Measurements from ENCODE around the gene PCSK2.

Gene PCSK2

GRCh38 chr20:17520583-17520982 is 293.7 kb downstream of the PCSK2 start:
- H3K9me2 ChIP-seq (replicated peaks; ENCODE audit: insufficient read depth, low read length), result no peaks in the 10 kb centered on the region
- H3K4me1 ChIP-seq (ENCODE audit: low read length), result no peaks in the 10 kb centered on the region
- no peaks in the 10 kb centered on the region for H3K79me2 ChIP-seq (ENCODE audit: low read length)
- no peaks in the 10 kb centered on the region for H3K27me3 ChIP-seq (replicated peaks; ENCODE audit: insufficient read depth, low read length)
- H3K9ac ChIP-seq (ENCODE audit: low read length), result no peak overlapping the region
- no peaks in the 10 kb centered on the region for H4K20me1 ChIP-seq (ENCODE audit: insufficient read depth, low read length)
- no peak overlapping the region for H3K27ac ChIP-seq (ENCODE audit: low read length)
- no peak overlapping the region for H3K4me3 ChIP-seq (ENCODE audit: low read length)
- H3F3A ChIP-seq (ENCODE audit: insufficient read depth, low read length), result no peaks in the 10 kb centered on the region
- no peaks in the 10 kb centered on the region for H3K36me3 ChIP-seq (replicated peaks; ENCODE audit: insufficient read depth, low read length)
- H3K9me3 ChIP-seq (replicated peaks; ENCODE audit: insufficient read depth, low read length), result no peaks in the 10 kb centered on the region
- TF ChIP-seq EZH2phosphoT487 (IDR thresholded peaks at IDR 0.05; ENCODE audit: low read length) (no peak), EZH2 (optimal IDR thresholded peaks at IDR 0.05; ENCODE audit: low read depth, low read length) (no peak), CTCF (IDR thresholded peaks at IDR 0.05; ENCODE audit: low read length) (no peak)
- no peak for DNase-seq
- H2AFZ ChIP-seq (ENCODE audit: low read length), result no peak overlapping the region
- no peak overlapping the region for H3K4me2 ChIP-seq (ENCODE audit: low read depth, low read length)

- H3K9me2 ChIP-seq (replicated peaks; ENCODE audit: insufficient read depth, low read length), result no peaks in the 10 kb centered on the region
- H3K36me3 ChIP-seq (replicated peaks; ENCODE audit: insufficient read depth, low read length), result no peaks in the 10 kb centered on the region
- no peaks in the 10 kb centered on the region for H3K27me3 ChIP-seq (replicated peaks; ENCODE audit: insufficient read depth, low read length)
- H3K27ac ChIP-seq (ENCODE audit: low read length), result no peak overlapping the region
- no peak overlapping the region for H2AFZ ChIP-seq (ENCODE audit: low read length)
- no peak for TF ChIP-seq EZH2 (optimal IDR thresholded peaks at IDR 0.05; ENCODE audit: low read depth, low read length)
- TF ChIP-seq CTCF (IDR thresholded peaks at IDR 0.05; ENCODE audit: low read length), result no peak
- no peak for TF ChIP-seq EZH2phosphoT487 (IDR thresholded peaks at IDR 0.05; ENCODE audit: low read length)
- H3K4me3 ChIP-seq (ENCODE audit: low read length), result no peak overlapping the region
- DNase-seq, result no peak
- H3K4me2 ChIP-seq (ENCODE audit: low read depth, low read length), result no peak overlapping the region
- no peaks in the 10 kb centered on the region for H4K20me1 ChIP-seq (ENCODE audit: insufficient read depth, low read length)
- no peaks in the 10 kb centered on the region for H3K9me3 ChIP-seq (replicated peaks; ENCODE audit: insufficient read depth, low read length)
- H3F3A ChIP-seq (ENCODE audit: insufficient read depth, low read length), result no peaks in the 10 kb centered on the region
- no peaks in the 10 kb centered on the region for H3K4me1 ChIP-seq (ENCODE audit: low read length)
- no peaks in the 10 kb centered on the region for H3K79me2 ChIP-seq (ENCODE audit: low read length)
- no peak overlapping the region for H3K9ac ChIP-seq (ENCODE audit: low read length)
Measured at GRCh38 chr20:17522528-17522927, 295.7 kb downstream of the PCSK2 start.

- Histone ChIP-seq H3K9me3 (replicated peaks; ENCODE audit: insufficient read depth, low read length) (no peaks in the 10 kb centered on the region), H3K27ac (ENCODE audit: low read length) (no peak overlapping the region), H3K27me3 (replicated peaks; ENCODE audit: insufficient read depth, low read length) (no peaks in the 10 kb centered on the region), H3K9ac (ENCODE audit: low read length) (no peak overlapping the region), H3K4me1 (ENCODE audit: low read length) (no peaks in the 10 kb centered on the region), H3K9me2 (replicated peaks; ENCODE audit: insufficient read depth, low read length) (no peaks in the 10 kb centered on the region), H3K36me3 (replicated peaks; ENCODE audit: insufficient read depth, low read length) (no peaks in the 10 kb centered on the region), H3K79me2 (ENCODE audit: low read length) (no peaks in the 10 kb centered on the region), H3K4me2 (ENCODE audit: low read depth, low read length) (no peak overlapping the region), H2AFZ (ENCODE audit: low read length) (no peak overlapping the region), H3K4me3 (ENCODE audit: low read length) (no peak overlapping the region), H4K20me1 (ENCODE audit: insufficient read depth, low read length) (no peaks in the 10 kb centered on the region), H3F3A (ENCODE audit: insufficient read depth, low read length) (no peaks in the 10 kb centered on the region)
- TF ChIP-seq CTCF (IDR thresholded peaks at IDR 0.05; ENCODE audit: low read length) (no peak), EZH2phosphoT487 (IDR thresholded peaks at IDR 0.05; ENCODE audit: low read length) (no peak), EZH2 (optimal IDR thresholded peaks at IDR 0.05; ENCODE audit: low read depth, low read length) (no peak)
- DNase-seq, result no peak
Measured at GRCh38 chr20:17523326-17523725, 296.5 kb downstream of the PCSK2 start.
